Neuronal stem cell (in vitro differentiated cells): ENCODE data around the gene CRPPA. TPM values are rescaled to one million over a fixed set of nuclear protein-coding genes. Genes with fewer than 3 reads are reported as not detected.
"Not testable (repeated sequence)": the region's sequence is repeated elsewhere in the genome, so short reads cannot be mapped to it uniquely, and the experiment has no call there.

Experiments
- DNase-seq: peaks from one replicate; pipeline ENCODE4 v3.0.0-alpha.2; 2013; ENCODE audit warnings: low spot score
- H2AFZ ChIP-seq: one replicate; pipeline ENCODE4 v1.6.1; 2013; ENCODE audit warnings: mild to moderate bottlenecking, low read length, inconsistent platforms
- H2AK5ac ChIP-seq: 2 replicates; pipeline ENCODE4 v1.6.1; 2013; ENCODE audit warnings: low read depth, mild to moderate bottlenecking, inconsistent platforms, low read length, moderate library complexity, mixed read lengths
- H2BK120ac ChIP-seq: 2 replicates; pipeline ENCODE4 v1.6.1; 2013; ENCODE audit warnings: low read depth, mild to moderate bottlenecking, inconsistent platforms, low read length, moderate library complexity, mixed read lengths
- H2BK12ac ChIP-seq: one replicate; pipeline ENCODE4 v1.6.1; 2013; ENCODE audit warnings: low read length, inconsistent platforms
- H2BK15ac ChIP-seq: 2 replicates; pipeline ENCODE4 v1.6.1; 2013; ENCODE audit warnings: mild to moderate bottlenecking, low read length, inconsistent platforms, mixed read lengths
- H2BK5ac ChIP-seq: one replicate; pipeline ENCODE4 v1.6.1; 2013; ENCODE audit warnings: inconsistent platforms, mild to moderate bottlenecking, low read length, moderate library complexity
- H3K14ac ChIP-seq: one replicate; pipeline ENCODE4 v1.6.1; 2013; ENCODE audit warnings: low read length, inconsistent platforms
- H3K18ac ChIP-seq: 2 replicates; pipeline ENCODE4 v1.6.1; 2013; ENCODE audit warnings: low read length, inconsistent platforms
- H3K23ac ChIP-seq: 2 replicates; pipeline ENCODE4 v1.6.1; 2013; ENCODE audit warnings: low read depth, mild to moderate bottlenecking, mixed read lengths, low read length, inconsistent platforms; ENCODE audit not compliant: poor library complexity
- H3K27ac ChIP-seq: replicated peaks from 3 replicates; pipeline ENCODE4 v1.5.1; 2013; ENCODE audit warnings: low read length, inconsistent platforms
- H3K27me3 ChIP-seq, 3 experiments: 2 replicates each; pipeline ENCODE4 v1.6.1; 2013; ENCODE audit warnings: low read length in 3 of 3, mild to moderate bottlenecking in 2 of 3, inconsistent platforms in 1 of 3, low read depth in 1 of 3, mixed read lengths in 1 of 3, moderate library complexity in 1 of 3; ENCODE audit not compliant: control insufficient read depth in 3 of 3, insufficient read depth in 3 of 3
- H3K36me3 ChIP-seq, 2 donors: replicated peaks in 1 of 2; 2 replicates each; pipeline ENCODE4 v1.6.1; 2013; ENCODE audit warnings: low read length in 2 of 2; ENCODE audit not compliant: control insufficient read depth in 2 of 2, insufficient read depth in 2 of 2
- H3K4ac ChIP-seq: 2 replicates; pipeline ENCODE4 v1.6.1; 2013; ENCODE audit warnings: inconsistent platforms, mild to moderate bottlenecking, low read length, moderate library complexity
- H3K4me1 ChIP-seq, 2 donors: 1 replicate in 1 of 2; 2 replicates in 1 of 2; pipeline ENCODE4 v1.6.1; 2013; ENCODE audit warnings: low read length in 2 of 2, low read depth in 1 of 2; ENCODE audit not compliant: control insufficient read depth in 2 of 2, insufficient read depth in 1 of 2
- H3K4me2 ChIP-seq: one replicate; pipeline ENCODE4 v1.6.1; 2013; ENCODE audit warnings: mild to moderate bottlenecking, low read length, inconsistent platforms; ENCODE audit not compliant: insufficient read depth, poor library complexity, severe bottlenecking
- H3K4me3 ChIP-seq, 2 donors: 2 replicates each; pipeline ENCODE4 v1.5.1; 2013; ENCODE audit warnings: low read length in 2 of 2, mild to moderate bottlenecking in 2 of 2, inconsistent platforms in 1 of 2, moderate library complexity in 1 of 2
- H3K79me1 ChIP-seq: one replicate; pipeline ENCODE4 v1.6.1; 2013; ENCODE audit warnings: low read depth, mild to moderate bottlenecking, inconsistent platforms, low read length, moderate library complexity
- H3K9ac ChIP-seq: one replicate; pipeline ENCODE4 v1.6.1; 2013; ENCODE audit warnings: mild to moderate bottlenecking, low read depth, low read length, inconsistent platforms; ENCODE audit not compliant: poor library complexity
- H3K9me3 ChIP-seq, 2 donors: replicated peaks in 1 of 2; 2 replicates each; pipeline versions ENCODE3 to v1.6.1; 2013; ENCODE audit warnings: low read length in 2 of 2, mild to moderate bottlenecking in 2 of 2, inconsistent platforms in 1 of 2, low read depth in 1 of 2, mixed read lengths in 1 of 2, moderate library complexity in 1 of 2; ENCODE audit not compliant: control insufficient read depth in 2 of 2, insufficient read depth in 1 of 2
- H4K8ac ChIP-seq: one replicate; pipeline ENCODE4 v1.6.1; 2013; ENCODE audit warnings: low read depth, mild to moderate bottlenecking, inconsistent platforms, low read length, moderate library complexity
- H4K91ac ChIP-seq: one replicate; pipeline ENCODE4 v1.6.1; 2013; ENCODE audit warnings: low read length, low read depth, mild to moderate bottlenecking, inconsistent platforms; ENCODE audit not compliant: poor library complexity
- WGBS, 2 donors: extraction: QIAGEN DNeasy Blood & Tissue Kit; methylation state at CpG; one replicate each; pipeline ENCODE4 v1.1.7; 2013; ENCODE audit warnings: missing lambda C conversion rate in 2 of 2, mixed read lengths in 1 of 2; ENCODE audit not compliant: insufficient read length in 2 of 2, insufficient replicate concordance in 1 of 2; ENCODE audit errors: extremely low coverage in 2 of 2; 5-methylcytosine and 5-hydroxymethylcytosine counted together
- small RNA-seq: library from polyadenylated mRNA; stranded (forward); fragments of <200 nt; extraction: miRNeasy Mini kit (QIAGEN cat#:217004); gene quantifications from one replicate; pipeline ENCODE3, GENCODE V24; 2013; ENCODE audit not compliant: insufficient read depth

CRPPA gene

GRCh38 chr7:16383103-16383502 is 38.2 kb downstream of the CRPPA start:
- H2AFZ ChIP-seq, H3K14ac ChIP-seq, H3K9ac ChIP-seq, H3K4me2 ChIP-seq, DNase-seq, H4K8ac ChIP-seq, H3K36me3 ChIP-seq, H3K9me3 ChIP-seq, H3K27ac ChIP-seq, H2BK5ac ChIP-seq, H2BK12ac ChIP-seq, H2BK15ac ChIP-seq, H3K23ac ChIP-seq, H2BK120ac ChIP-seq, H4K91ac ChIP-seq, H2AK5ac ChIP-seq, H3K27me3 ChIP-seq, H3K4me1 ChIP-seq, H3K79me1 ChIP-seq, H3K4me3 ChIP-seq, H3K4ac ChIP-seq, H3K18ac ChIP-seq: not testable (repeated sequence)
- no CpG with 5 or more reads among the region's 7 CpGs for WGBS, 2 donors

Small RNA genes lying within 50 kb of the gene (small RNA-seq; reads per million reads assigned to genes)
- gene AC005014.3, result not detected
